ENCODE measurements around the gene MAP4K3.

DNA sequence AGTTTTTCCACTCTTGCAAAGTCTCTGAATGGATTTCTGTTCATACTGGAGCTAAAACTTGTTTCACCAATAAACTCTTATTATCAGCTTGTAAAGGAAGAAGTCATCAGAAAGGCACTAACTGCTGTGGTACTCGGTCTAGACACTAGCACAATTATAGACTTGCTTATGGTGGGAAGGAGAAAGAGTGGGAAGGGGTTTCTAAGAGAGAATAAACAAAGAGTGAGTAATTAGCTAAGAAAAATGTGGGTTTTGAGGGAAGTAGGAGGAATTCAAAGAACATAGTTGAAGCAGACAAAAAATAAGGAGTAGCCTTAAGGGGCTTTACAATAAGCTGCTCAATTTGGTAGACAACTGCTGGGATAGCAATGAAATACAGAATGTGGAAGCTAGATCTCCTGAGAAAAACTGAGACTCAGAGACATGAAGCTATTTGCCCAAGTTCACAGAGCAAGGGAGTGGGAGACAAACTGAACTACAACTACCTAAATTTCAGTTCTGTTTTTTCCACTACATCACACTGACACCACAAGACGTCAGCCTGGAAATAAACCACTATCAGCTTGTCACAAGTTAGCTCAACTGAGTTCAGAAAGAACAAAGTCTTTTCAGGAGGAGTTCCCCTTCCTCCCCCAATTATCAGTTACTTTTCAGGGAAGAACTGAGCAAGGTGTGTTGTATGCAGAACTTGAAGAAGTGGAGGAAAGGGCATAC lies 59.7 kb downstream of the MAP4K3 start:
- TF ChIP-seq CTCF (IDR thresholded peaks at IDR 0.05; ENCODE audit: insufficient read depth, low read depth, low read length) = no peak
- no peak for TF ChIP-seq EZH2 (IDR thresholded peaks at IDR 0.05; ENCODE audit: insufficient read depth, low read length)

Measured in astrocyte (in vitro differentiated cells and primary cell).